Fibroblast of upper back skin (primary cell): ENCODE results near the gene SKA1.
"Not testable (repeated sequence)": the region's sequence is repeated elsewhere in the genome, so short reads cannot be mapped to it uniquely, and the experiment has no call there.

Source experiments
- DNase-seq: peaks from one replicate; pipeline ENCODE4 v3.0.0-alpha.2; 2013

The SKA1 gene

DNA sequence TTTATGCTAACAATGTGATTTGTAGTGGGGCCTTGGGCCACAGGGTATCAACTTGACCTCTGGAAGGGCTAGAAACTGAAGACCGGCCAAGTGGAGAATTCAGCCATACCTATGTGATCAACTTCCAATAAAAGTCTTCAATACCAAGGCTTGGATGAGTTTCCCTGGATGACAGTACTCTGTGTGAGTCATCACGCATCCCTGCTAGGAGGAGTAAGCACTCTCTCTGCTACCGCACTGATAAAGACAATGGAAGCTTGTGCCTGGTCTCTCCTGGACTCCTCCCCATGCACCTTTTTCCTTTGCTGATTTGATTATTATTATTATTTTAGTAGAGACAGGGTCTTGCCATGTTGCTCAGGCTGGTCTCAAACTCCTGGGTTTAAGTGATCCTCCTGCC is 58.1 kb downstream of the SKA1 start:
- no peak for DNase-seq

DNA sequence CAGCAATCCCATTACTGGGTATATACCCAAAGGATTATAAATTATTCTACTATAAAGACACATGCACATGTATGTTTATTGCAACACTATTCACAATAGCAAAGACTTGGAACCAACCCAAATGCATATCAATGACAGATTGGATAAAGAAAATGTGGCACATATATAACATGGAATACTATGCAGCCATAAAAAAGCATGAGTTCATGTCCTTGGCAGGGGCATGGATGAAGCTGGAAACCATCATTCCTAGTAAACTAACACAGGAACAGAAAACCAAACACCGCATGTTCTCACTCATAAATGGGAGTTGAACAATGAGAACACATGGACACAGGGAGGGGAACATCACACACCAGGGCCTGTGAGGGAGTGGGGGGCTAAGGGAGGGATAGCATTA is 61.9 kb downstream of the SKA1 start:
- not testable (repeated sequence) for DNase-seq

DNA sequence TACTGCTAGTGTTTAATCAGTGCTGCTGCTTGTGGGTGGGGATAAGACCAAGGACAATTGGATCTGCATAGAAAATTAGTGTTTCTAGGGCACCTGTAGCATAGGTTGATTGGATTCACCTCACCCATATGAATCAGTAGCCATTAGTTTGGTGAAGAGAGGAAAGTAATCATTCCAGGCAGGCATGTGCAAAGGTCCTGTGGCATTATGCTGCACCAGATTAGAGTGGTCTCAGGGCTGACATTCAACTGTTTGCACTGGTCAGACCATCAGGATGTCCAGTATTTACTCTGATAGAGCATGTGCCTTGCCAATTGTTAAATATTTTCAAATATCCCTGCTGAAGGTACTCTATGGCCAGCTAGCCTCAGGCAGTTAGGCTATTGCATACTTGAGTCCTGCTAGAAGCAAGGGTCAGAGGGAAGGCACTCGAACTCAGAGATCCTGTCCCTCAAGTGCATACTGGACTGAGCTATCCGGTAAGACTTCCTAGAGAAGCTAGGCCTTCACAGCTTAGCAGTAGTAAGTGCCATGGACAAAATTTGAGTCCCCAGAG is 64.7 kb downstream of the SKA1 start:
- DNase-seq = no peak

DNA sequence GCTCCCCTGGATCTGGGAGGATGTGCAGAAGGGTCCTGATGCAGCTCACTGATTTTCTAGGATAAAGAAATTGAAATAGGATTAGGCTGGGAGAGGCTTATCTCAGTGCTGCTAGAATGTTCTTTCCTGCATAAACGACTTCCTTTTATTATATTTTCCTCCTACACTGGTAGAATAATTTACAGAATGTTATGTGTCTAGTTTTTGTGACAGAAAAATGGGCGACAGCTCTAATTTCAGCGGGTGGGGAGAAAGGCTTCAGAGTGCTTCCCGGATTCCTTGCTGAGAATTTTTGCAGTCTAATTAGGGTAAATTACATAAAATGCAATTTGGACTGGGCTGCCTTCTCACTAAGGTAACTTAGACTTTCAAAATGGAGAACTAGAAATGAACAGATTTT is 66.2 kb downstream of the SKA1 start:
- no peak for DNase-seq

DNA sequence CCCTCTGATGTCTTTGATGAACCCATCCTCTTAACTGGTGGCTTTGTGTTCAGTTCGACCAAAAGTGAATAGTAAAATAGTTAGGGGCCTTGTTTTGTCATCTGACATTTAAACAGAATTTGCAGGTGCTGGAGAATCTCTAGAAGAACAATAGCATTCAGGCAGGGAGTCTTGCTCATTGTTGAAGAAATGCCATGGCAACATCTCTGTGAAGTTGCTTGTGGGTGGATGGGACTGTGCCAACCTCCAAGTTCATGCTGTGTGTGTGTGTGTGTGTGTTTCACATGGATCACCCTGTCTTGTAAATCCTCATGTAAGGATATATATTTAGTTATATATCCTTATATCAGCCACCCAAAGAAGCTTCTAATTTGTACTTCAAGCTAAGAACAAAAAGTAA is 66.7 kb downstream of the SKA1 start:
- DNase-seq = no peak
